OCI-LY3 (cell line): ENCODE measurements around the gene MOCOS.

Source experiments
- H2AFZ ChIP-seq: fragments of 200-600, 300-600 bp; shearing (Covaris generic); 2 replicates; pipeline ENCODE4 v1.6.0; 2014; ENCODE audit warnings: antibody characterized with exemption, low read depth, low read length
- H3K27ac ChIP-seq: fragments of 200-600, 300-600 bp; sonication (generic); 2 replicates; pipeline ENCODE4 v1.5.1; 2014; ENCODE audit warnings: mild to moderate bottlenecking, low read length, moderate library complexity, mixed read lengths
- H3K27me3 ChIP-seq: fragments of 200-600, 300-600 bp; sonication (generic); 2 replicates; pipeline ENCODE4 v1.6.1; 2014; ENCODE audit warnings: low read depth, low read length, mixed read lengths
- H3K36me3 ChIP-seq: fragments of 200-600, 300-600 bp; sonication (generic); replicated peaks from 2 replicates; pipeline ENCODE3; 2014; ENCODE audit warnings: low read depth, low read length, mixed read lengths
- H3K4me1 ChIP-seq: fragments of 300-600, 200-600 bp; sonication (generic); 2 replicates; pipeline ENCODE4 v1.6.1; 2014; ENCODE audit warnings: low read length, mixed read lengths
- H3K4me2 ChIP-seq: fragments of 200-600, 300-600 bp; sonication (generic); 2 replicates; pipeline ENCODE4 v1.6.1; 2014; ENCODE audit warnings: low read length, mixed read lengths
- H3K4me3 ChIP-seq: fragments of 300-600, 200-600 bp; sonication (generic); 2 replicates; pipeline ENCODE4 v1.5.1; 2014; ENCODE audit warnings: antibody characterized with exemption, mild to moderate bottlenecking, low read length, moderate library complexity
- H3K79me2 ChIP-seq: fragments of 300-600, 200-600 bp; shearing (Covaris generic); 2 replicates; pipeline ENCODE4 v1.6.1; 2014; ENCODE audit warnings: mild to moderate bottlenecking, low read length, mixed read lengths
- H3K9ac ChIP-seq: fragments of 300-600, 200-600 bp; shearing (Covaris generic); 2 replicates; pipeline ENCODE4 v1.6.0; 2014; ENCODE audit warnings: mild to moderate bottlenecking, low read length, moderate library complexity
- H3K9me3 ChIP-seq: fragments of 200-600, 300-600 bp; shearing (Covaris generic); 2 replicates; pipeline ENCODE4 v1.6.1; 2014; ENCODE audit warnings: low read length, mixed read lengths; ENCODE audit not compliant: insufficient read depth
- H4K20me1 ChIP-seq: fragments of 200-600, 300-600 bp; sonication (generic); 2 replicates; pipeline ENCODE4 v1.6.1; 2016; ENCODE audit warnings: low read length, mixed read lengths; ENCODE audit not compliant: insufficient read depth
- EZH2phosphoT487 ChIP-seq: fragments of 200-600 bp; shearing (Covaris generic); IDR thresholded peaks from 2 replicates; pipeline ENCODE4 v1.6.1; 2018; ENCODE audit warnings: antibody characterized with exemption, mixed run types, low read depth
- TF ChIP-seq, protein P1 (sequence below): fragments of 200-600, 300-600 bp; sonication (generic); IDR thresholded peaks from 2 replicates; pipeline ENCODE4 v1.5.1; 2014; ENCODE audit warnings: antibody characterized with exemption, low read length, low read depth

The MOCOS gene

DNA sequence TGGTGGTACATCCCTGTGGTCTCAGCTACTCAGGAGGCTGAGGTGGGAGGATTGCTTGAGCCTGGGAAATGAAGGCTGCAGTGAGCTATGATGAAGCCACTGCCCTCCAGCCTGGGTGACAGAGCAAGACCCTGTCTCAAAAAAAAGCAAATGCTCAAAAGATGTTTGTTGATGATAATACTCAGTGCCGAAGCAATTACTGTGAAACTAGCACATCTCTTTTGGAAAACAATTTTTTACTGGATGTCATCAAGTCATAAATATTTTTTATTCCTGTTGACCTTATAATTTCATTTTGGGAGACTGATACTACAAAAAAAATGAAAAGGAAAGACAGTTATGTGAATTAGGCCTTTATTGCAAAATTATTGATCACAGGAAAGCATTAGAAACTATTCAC is 75.7 kb downstream of the MOCOS start:
- Histone ChIP-seq H3K4me1 (no peaks in the 10 kb centered on the region), H3K4me2 (no peak overlapping the region), H3K27ac (no peak overlapping the region), H3K79me2 (no peaks in the 10 kb centered on the region), H4K20me1 (no peaks in the 10 kb centered on the region), H3K36me3 (no peaks in the 10 kb centered on the region), H3K27me3 (no peaks in the 10 kb centered on the region), H2AFZ (no peak overlapping the region), H3K9me3 (no peaks in the 10 kb centered on the region), H3K9ac (no peak overlapping the region), H3K4me3 (no peak overlapping the region)
- TF ChIP-seq, protein P1, sequence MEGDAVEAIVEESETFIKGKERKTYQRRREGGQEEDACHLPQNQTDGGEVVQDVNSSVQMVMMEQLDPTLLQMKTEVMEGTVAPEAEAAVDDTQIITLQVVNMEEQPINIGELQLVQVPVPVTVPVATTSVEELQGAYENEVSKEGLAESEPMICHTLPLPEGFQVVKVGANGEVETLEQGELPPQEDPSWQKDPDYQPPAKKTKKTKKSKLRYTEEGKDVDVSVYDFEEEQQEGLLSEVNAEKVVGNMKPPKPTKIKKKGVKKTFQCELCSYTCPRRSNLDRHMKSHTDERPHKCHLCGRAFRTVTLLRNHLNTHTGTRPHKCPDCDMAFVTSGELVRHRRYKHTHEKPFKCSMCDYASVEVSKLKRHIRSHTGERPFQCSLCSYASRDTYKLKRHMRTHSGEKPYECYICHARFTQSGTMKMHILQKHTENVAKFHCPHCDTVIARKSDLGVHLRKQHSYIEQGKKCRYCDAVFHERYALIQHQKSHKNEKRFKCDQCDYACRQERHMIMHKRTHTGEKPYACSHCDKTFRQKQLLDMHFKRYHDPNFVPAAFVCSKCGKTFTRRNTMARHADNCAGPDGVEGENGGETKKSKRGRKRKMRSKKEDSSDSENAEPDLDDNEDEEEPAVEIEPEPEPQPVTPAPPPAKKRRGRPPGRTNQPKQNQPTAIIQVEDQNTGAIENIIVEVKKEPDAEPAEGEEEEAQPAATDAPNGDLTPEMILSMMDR: no peak
- TF ChIP-seq EZH2phosphoT487: no peak

DNA sequence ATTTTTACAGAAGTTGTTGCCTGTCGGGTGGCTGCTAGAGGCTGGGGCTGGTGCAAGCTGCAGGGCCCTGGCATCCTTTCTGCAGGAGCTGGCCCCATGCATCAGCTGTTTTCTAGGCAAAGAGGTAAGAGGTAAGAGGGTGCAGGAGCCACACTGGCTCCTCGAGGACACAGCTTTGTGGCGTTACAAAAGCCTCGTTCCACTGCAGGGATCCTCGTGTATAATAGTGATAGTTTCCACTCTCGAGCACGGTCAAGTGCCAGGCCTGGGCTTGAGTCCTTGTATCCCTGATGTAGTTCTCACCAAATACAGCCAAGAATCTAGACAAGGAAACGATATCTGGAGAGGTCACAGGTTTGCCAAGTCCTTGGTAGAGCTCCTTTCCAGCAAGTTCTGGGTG is 77.0 kb downstream of the MOCOS start:
- Histone ChIP-seq H3K27me3 (no peaks in the 10 kb centered on the region), H3K4me1 (no peaks in the 10 kb centered on the region), H3K79me2 (no peaks in the 10 kb centered on the region), H3K4me3 (no peak overlapping the region), H4K20me1 (no peaks in the 10 kb centered on the region), H2AFZ (no peak overlapping the region), H3K36me3 (no peaks in the 10 kb centered on the region), H3K9ac (no peak overlapping the region), H3K9me3 (no peaks in the 10 kb centered on the region), H3K27ac (no peak overlapping the region), H3K4me2 (no peak overlapping the region)
- no peak for TF ChIP-seq EZH2phosphoT487
- TF ChIP-seq, protein P1: no peak

DNA sequence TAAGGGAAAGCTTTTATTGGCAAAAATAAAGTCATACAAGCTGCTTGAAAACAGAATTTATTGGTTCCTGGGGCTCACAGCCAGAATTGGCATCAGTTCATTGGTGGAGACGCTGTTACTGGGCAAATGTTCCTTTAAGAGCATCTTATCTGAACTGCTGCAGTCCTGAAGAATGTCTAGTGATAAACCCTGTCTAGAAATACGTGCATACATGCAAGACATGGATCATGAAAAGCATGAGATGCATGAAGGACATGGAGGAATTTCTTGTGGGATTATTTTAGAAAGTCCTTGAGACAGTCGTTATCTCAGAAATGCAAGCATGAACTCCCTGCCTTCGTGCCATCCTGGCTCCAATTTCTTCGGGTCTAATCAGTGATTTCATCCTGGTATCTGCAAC is 77.7 kb downstream of the MOCOS start:
- Histone ChIP-seq H3K4me1 (no peaks in the 10 kb centered on the region), H3K36me3 (no peaks in the 10 kb centered on the region), H3K27ac (no peak overlapping the region), H4K20me1 (no peaks in the 10 kb centered on the region), H3K9me3 (no peaks in the 10 kb centered on the region), H3K79me2 (no peaks in the 10 kb centered on the region), H3K27me3 (no peaks in the 10 kb centered on the region), H3K9ac (no peak overlapping the region), H2AFZ (no peak overlapping the region), H3K4me3 (no peak overlapping the region), H3K4me2 (no peak overlapping the region)
- TF ChIP-seq, protein P1: no peak
- no peak for TF ChIP-seq EZH2phosphoT487

DNA sequence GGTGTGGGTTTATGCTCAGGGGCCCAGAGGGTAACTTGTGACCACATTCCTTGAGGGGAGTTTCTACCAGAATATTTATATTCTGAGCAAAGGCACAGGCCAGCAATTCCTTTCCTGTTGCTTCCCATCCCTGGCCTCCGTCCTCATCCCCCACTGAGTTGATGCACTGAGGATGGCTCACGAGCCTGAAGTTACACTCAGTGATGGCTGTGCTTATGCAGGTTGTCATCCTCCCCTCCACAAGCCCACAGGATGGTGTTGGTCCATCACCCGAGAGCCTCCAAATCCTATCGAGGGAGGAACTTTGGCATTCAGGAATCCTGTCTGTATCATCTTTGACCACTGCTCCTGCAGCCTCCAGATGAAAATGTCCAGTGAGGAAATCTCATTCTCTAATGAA is 81.9 kb downstream of the MOCOS start:
- Histone ChIP-seq H3K9ac (no peak overlapping the region), H3K4me3 (no peak overlapping the region), H3K79me2 (no peaks in the 10 kb centered on the region), H3K27me3 (no peaks in the 10 kb centered on the region), H3K4me2 (no peak overlapping the region), H3K27ac (no peak overlapping the region), H4K20me1 (no peaks in the 10 kb centered on the region), H2AFZ (no peak overlapping the region), H3K36me3 (no peaks in the 10 kb centered on the region), H3K9me3 (no peaks in the 10 kb centered on the region), H3K4me1 (no peaks in the 10 kb centered on the region)
- TF ChIP-seq, protein P1: no peak
